IgD-negative memory B cell (primary cell): ENCODE data around the gene SCGB1D1. TPM values are rescaled to one million over a fixed set of nuclear protein-coding genes. Genes with fewer than 3 reads are reported as not detected.
A peak's percentile ranks its signal among the peaks of the same experiment; 100 is the strongest.
"Not testable (repeated sequence)": the region's sequence is repeated elsewhere in the genome, so short reads cannot be mapped to it uniquely, and the experiment has no call there.

Experiments used
- H3K27ac Mint-ChIP-seq, 3 donors: one replicate each; pipeline ENCODE4 v1.8.0; 2020 to 2022; ENCODE audit warnings: mild to moderate bottlenecking in 3 of 3, mixed read lengths in 3 of 3, moderate library complexity in 1 of 3
- H3K27me3 Mint-ChIP-seq: one replicate; pipeline ENCODE4 v1.8.0; 2021; ENCODE audit warnings: mixed read lengths
- H3K36me3 Mint-ChIP-seq: one replicate; pipeline ENCODE4 v1.8.0; 2020; ENCODE audit warnings: mild to moderate bottlenecking, mixed read lengths
- H3K4me1 Mint-ChIP-seq, 3 donors: one replicate each; pipeline ENCODE4 v1.8.0; 2020 to 2022; ENCODE audit warnings: mixed read lengths in 3 of 3, mild to moderate bottlenecking in 1 of 3
- H3K4me3 Mint-ChIP-seq, 4 donors: one replicate each; pipeline ENCODE4 v1.8.0; 2020 to 2022; ENCODE audit warnings: mild to moderate bottlenecking in 4 of 4, mixed read lengths in 4 of 4, moderate library complexity in 3 of 4
- H3K9me3 Mint-ChIP-seq, 3 donors: one replicate each; pipeline ENCODE4 v1.8.0; 2020 to 2021; ENCODE audit warnings: mixed read lengths in 3 of 3, mild to moderate bottlenecking in 1 of 3
- polyA plus RNA-seq: library from polyadenylated mRNA; unstranded; fragments of 300-500 nt; fragmentation: Illumina TruSeq; gene quantifications from one replicate; pipeline ENCODE4 v1.2.3, GENCODE V29; 2021

Gene SCGB1D1
- polyA plus RNA-seq, 1 donor from 2014 or later: not detected

- peaks cover 31% of the 10 kb centered on the region for H3K27me3 Mint-ChIP-seq
Observed at GRCh38 chr11:62186195-62186594, 3.8 kb upstream of the SCGB1D1 start.

GRCh38 chr11:62193952-62194351 lies 3.9 kb downstream of the SCGB1D1 start:
- no peak overlapping the region for H3K4me3 Mint-ChIP-seq
- H3K27me3 Mint-ChIP-seq: peaks cover 47% of the 10 kb centered on the region
- no peak overlapping the region for H3K27ac Mint-ChIP-seq
- H3K9me3 Mint-ChIP-seq: peaks cover 0 to 2% (median 0%) of the 10 kb centered on the region in 3 donors
- no peaks in the 10 kb centered on the region for H3K4me1 Mint-ChIP-seq
- peaks cover 5% of the 10 kb centered on the region for H3K36me3 Mint-ChIP-seq

More at GRCh38 chr11:62186195-62186594, 3.8 kb upstream of the SCGB1D1 start:
- Mint-ChIP-seq H3K4me3 (no peak overlapping the region), H3K9me3 (peaks cover 0 to 11% (median 4%) of the 10 kb centered on the region in 3 donors), H3K27ac (no peak overlapping the region), H3K4me1 (no peaks in the 10 kb centered on the region), H3K36me3 (no peaks in the 10 kb centered on the region)

- H3K27me3 Mint-ChIP-seq: peaks cover 38% of the 10 kb centered on the region
- not testable (repeated sequence) for H3K9me3 Mint-ChIP-seq, H3K36me3 Mint-ChIP-seq, H3K4me1 Mint-ChIP-seq, H3K27ac Mint-ChIP-seq, H3K4me3 Mint-ChIP-seq
Observed at GRCh38 chr11:62195010-62195409, 5.0 kb downstream of the SCGB1D1 start.

DNA sequence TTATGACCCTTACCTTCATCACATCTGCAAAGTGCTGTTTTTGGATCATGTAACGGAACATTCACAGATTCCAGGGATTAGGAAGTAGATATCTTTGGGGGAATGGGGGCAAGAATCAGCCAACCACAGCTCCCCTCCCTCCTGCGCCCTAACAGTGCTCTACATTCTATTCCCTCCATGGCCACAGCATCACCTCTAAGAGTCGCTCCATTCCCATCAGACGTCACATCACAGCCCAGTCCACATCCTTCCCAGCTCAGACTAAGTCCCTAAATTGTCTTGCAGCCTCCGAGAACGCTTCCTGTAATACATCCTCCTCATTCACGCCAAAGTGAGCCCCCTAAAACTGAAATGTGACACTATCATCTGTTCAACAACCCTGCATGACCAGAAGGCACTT lies 5.9 kb downstream of the SCGB1D1 start:
- H3K4me3 Mint-ChIP-seq: no peak overlapping the region
- H3K9me3 Mint-ChIP-seq: peaks cover 0 to 2% (median 0%) of the 10 kb centered on the region in 3 donors
- H3K27ac Mint-ChIP-seq: no peak overlapping the region
- H3K36me3 Mint-ChIP-seq: peaks cover 6% of the 10 kb centered on the region
- peaks cover 33% of the 10 kb centered on the region for H3K27me3 Mint-ChIP-seq
- H3K4me1 Mint-ChIP-seq: no peaks in the 10 kb centered on the region

- not testable (repeated sequence) for H3K36me3 Mint-ChIP-seq, H3K4me3 Mint-ChIP-seq, H3K27ac Mint-ChIP-seq, H3K9me3 Mint-ChIP-seq, H3K4me1 Mint-ChIP-seq
- H3K27me3 Mint-ChIP-seq: peaks cover 34% of the 10 kb centered on the region
Observed at GRCh38 chr11:62197400-62197799, 7.4 kb downstream of the SCGB1D1 start.

- H3K4me1 Mint-ChIP-seq: no peaks in the 10 kb centered on the region
- H3K36me3 Mint-ChIP-seq: peaks cover 4% of the 10 kb centered on the region
- no peak overlapping the region for H3K4me3 Mint-ChIP-seq
- H3K27ac Mint-ChIP-seq: no peak overlapping the region
- peaks cover 12% of the 10 kb centered on the region for H3K27me3 Mint-ChIP-seq
- H3K9me3 Mint-ChIP-seq: no peaks in the 10 kb centered on the region
Observed at GRCh38 chr11:62201376-62201775, 11.4 kb downstream of the SCGB1D1 start.

- H3K9me3 Mint-ChIP-seq: no peaks in the 10 kb centered on the region
- no peaks in the 10 kb centered on the region for H3K4me1 Mint-ChIP-seq
- peaks cover 4% of the 10 kb centered on the region for H3K36me3 Mint-ChIP-seq
- no peak overlapping the region for H3K27ac Mint-ChIP-seq
- H3K4me3 Mint-ChIP-seq: no peak overlapping the region
- H3K27me3 Mint-ChIP-seq: peaks cover 5% of the 10 kb centered on the region
Observed at GRCh38 chr11:62202910-62203309, 12.9 kb downstream of the SCGB1D1 start.

GRCh38 chr11:62204430-62204829 lies 14.4 kb downstream of the SCGB1D1 start:
- peaks cover 2% of the 10 kb centered on the region for H3K36me3 Mint-ChIP-seq
- H3K27me3 Mint-ChIP-seq: peaks cover 10% of the 10 kb centered on the region
- H3K4me1 Mint-ChIP-seq: peaks cover 0 to 2% (median 1%) of the 10 kb centered on the region in 3 donors
- H3K4me3 Mint-ChIP-seq: no peak overlapping the region
- H3K27ac Mint-ChIP-seq: no peak overlapping the region
- H3K9me3 Mint-ChIP-seq: no peaks in the 10 kb centered on the region

DNA sequence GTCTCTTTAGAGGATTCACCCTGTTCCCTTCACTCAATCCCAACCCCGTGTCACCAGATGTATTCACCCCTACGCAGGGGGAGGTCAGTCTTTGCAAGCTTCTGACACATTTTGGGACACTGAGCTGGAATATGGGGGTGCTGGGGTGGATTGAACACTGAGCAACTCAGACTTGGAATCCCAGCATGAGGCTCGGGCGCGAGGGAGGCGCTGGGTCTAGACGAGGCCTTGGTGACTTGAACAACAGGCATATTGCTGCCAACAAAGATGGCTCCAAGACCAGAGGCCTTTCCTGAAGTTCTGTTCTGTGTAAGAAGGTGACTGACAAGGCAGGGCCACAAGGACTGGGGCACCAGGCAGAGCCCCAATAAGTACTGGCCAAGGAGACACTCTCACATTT lies 15.4 kb downstream of the SCGB1D1 start:
- Mint-ChIP-seq H3K36me3 (no peaks in the 10 kb centered on the region), H3K27ac (no peak overlapping the region), H3K27me3 (peaks cover 12% of the 10 kb centered on the region), H3K9me3 (no peaks in the 10 kb centered on the region), H3K4me1 (peaks cover 0 to 2% (median 1%) of the 10 kb centered on the region in 3 donors), H3K4me3 (no peak overlapping the region)

GRCh38 chr11:62206276-62207066 lies 16.5 kb downstream of the SCGB1D1 start:
- H3K4me3 Mint-ChIP-seq: peak overlapping the region in 1 of 4 donors; percentile 68
- H3K27ac Mint-ChIP-seq, H3K36me3 Mint-ChIP-seq, H3K4me1 Mint-ChIP-seq, H3K9me3 Mint-ChIP-seq, H3K27me3 Mint-ChIP-seq: not testable (repeated sequence)

DNA sequence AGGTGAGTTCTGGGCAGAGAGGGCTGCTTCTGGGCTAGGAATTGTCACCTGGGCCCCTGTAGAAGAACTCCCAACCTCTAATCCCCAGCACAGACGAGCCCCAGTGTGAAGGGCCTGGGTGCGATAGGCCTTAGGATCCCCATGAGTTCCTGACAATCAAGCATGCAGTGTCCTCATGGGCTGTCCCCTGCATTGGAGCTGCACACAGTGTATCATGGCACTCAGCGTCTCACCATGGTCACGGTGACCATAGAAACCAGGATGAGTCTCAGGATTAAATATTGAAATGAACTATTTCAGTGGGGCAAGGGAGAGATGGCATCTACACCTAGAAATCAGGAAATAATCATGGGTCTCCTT lies 18.7 kb downstream of the SCGB1D1 start:
- Mint-ChIP-seq H3K27ac (no peak overlapping the region), H3K4me3 (no peak overlapping the region), H3K27me3 (peaks cover 12% of the 10 kb centered on the region), H3K9me3 (no peaks in the 10 kb centered on the region), H3K4me1 (peaks cover 0 to 2% (median 1%) of the 10 kb centered on the region in 3 donors), H3K36me3 (no peaks in the 10 kb centered on the region)

- peaks cover 17% of the 10 kb centered on the region for H3K27me3 Mint-ChIP-seq
Observed at GRCh38 chr11:62217191-62217748, 27.3 kb downstream of the SCGB1D1 start.

DNA sequence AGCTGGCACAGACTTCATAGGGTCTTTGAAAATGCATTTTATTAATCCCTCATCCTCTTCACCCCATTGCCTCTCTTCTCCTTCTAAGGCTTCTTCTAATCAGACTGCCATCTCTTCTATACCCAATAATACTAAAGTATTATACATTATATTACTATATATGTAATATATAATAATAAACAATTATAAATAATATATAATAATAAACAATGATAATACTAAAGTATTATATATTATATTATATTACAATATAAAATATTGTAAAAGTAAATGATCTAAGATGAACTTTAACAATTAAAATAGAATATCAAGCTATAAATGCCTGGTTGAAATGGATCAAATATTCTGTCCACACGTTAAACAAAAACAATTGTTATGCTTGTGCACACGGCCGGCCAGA lies 31.5 kb downstream of the SCGB1D1 start:
- Mint-ChIP-seq H3K27ac (no peak overlapping the region), H3K4me1 (no peaks in the 10 kb centered on the region), H3K4me3 (no peak overlapping the region), H3K36me3 (peaks cover 3% of the 10 kb centered on the region), H3K27me3 (peaks cover 9% of the 10 kb centered on the region), H3K9me3 (peaks cover 10 to 37% (median 17%) of the 10 kb centered on the region in 3 donors)

More at GRCh38 chr11:62217191-62217748, 27.3 kb downstream of the SCGB1D1 start:
- H3K9me3 Mint-ChIP-seq: peaks cover 4 to 10% (median 10%) of the 10 kb centered on the region in 3 donors
- no peaks in the 10 kb centered on the region for H3K4me1 Mint-ChIP-seq
- H3K36me3 Mint-ChIP-seq: peaks cover 3% of the 10 kb centered on the region
- no peak overlapping the region for H3K27ac Mint-ChIP-seq
- H3K4me3 Mint-ChIP-seq: no peak overlapping the region

DNA sequence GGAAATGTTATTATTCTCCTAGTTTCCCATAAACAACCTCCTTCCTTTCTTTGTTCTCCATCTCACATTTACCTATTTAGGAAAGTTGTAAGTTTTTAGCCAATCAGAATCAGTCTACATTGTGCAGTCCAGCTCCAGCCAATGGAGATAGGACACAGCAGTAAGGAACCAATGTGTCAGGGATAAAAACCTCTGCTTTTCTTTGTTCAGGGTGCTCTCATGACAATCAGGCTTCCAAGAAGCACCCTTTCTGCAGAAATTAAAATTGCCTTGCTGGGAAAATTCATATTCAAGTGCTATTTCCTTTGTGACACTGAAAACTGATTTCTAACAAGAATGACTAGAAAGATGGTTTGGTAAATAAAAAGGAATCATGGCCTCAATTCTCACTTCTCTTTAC lies 33.1 kb downstream of the SCGB1D1 start:
- H3K4me3 Mint-ChIP-seq: peak overlapping the region in 1 of 4 donors; percentile 55
- no peak overlapping the region for H3K27ac Mint-ChIP-seq
- H3K4me1 Mint-ChIP-seq: no peaks in the 10 kb centered on the region
- peaks cover under 1% of the 10 kb centered on the region for H3K36me3 Mint-ChIP-seq
- H3K27me3 Mint-ChIP-seq: peaks cover 3% of the 10 kb centered on the region
- H3K9me3 Mint-ChIP-seq: peaks cover 10 to 37% (median 17%) of the 10 kb centered on the region in 3 donors

- Mint-ChIP-seq H3K4me3 (no peak overlapping the region), H3K4me1 (no peaks in the 10 kb centered on the region), H3K36me3 (no peaks in the 10 kb centered on the region), H3K27ac (no peak overlapping the region), H3K9me3 (no peaks in the 10 kb centered on the region), H3K27me3 (peaks cover 18% of the 10 kb centered on the region)
Observed at GRCh38 chr11:62233730-62234129, 43.7 kb downstream of the SCGB1D1 start.

DNA sequence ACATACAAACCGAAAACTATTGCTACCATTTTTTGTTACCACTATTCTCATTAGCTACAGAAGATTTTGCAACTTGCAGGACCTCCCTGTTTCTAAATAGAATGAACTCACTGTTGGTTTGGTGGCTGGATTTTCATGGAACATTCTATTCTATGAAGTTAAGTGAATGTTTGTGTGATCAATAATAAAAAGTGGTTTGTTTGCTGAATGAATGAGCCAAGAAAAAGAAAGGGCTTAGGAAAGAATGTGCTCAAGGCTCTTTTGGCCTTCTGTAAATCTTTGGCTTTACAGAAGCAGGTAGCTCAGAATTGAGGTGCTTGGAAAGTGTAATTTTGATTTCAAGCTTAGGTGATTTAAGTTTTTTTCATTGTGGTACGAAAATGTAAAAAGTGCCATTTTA lies 46.2 kb downstream of the SCGB1D1 start:
- no peaks in the 10 kb centered on the region for H3K9me3 Mint-ChIP-seq
- H3K27ac Mint-ChIP-seq: no peak overlapping the region
- peaks cover 17% of the 10 kb centered on the region for H3K27me3 Mint-ChIP-seq
- H3K36me3 Mint-ChIP-seq: no peaks in the 10 kb centered on the region
- no peak overlapping the region for H3K4me3 Mint-ChIP-seq
- no peaks in the 10 kb centered on the region for H3K4me1 Mint-ChIP-seq
